Panc1 (cell line): Measurements from ENCODE around the gene MED12.

Source experiments
- TCF7L2 ChIP-seq: IDR thresholded peaks from 2 replicates; pipeline ENCODE4 v1.6.1; 2011; ENCODE audit warnings: mild to moderate bottlenecking, low read depth, low read length, inconsistent platforms
- TF ChIP-seq, protein P1 (sequence below): fragments of 450-650 bp; IDR thresholded peaks from 2 replicates; pipeline ENCODE4 v1.5.1; 2017; ENCODE audit warnings: mild to moderate bottlenecking

DNA sequence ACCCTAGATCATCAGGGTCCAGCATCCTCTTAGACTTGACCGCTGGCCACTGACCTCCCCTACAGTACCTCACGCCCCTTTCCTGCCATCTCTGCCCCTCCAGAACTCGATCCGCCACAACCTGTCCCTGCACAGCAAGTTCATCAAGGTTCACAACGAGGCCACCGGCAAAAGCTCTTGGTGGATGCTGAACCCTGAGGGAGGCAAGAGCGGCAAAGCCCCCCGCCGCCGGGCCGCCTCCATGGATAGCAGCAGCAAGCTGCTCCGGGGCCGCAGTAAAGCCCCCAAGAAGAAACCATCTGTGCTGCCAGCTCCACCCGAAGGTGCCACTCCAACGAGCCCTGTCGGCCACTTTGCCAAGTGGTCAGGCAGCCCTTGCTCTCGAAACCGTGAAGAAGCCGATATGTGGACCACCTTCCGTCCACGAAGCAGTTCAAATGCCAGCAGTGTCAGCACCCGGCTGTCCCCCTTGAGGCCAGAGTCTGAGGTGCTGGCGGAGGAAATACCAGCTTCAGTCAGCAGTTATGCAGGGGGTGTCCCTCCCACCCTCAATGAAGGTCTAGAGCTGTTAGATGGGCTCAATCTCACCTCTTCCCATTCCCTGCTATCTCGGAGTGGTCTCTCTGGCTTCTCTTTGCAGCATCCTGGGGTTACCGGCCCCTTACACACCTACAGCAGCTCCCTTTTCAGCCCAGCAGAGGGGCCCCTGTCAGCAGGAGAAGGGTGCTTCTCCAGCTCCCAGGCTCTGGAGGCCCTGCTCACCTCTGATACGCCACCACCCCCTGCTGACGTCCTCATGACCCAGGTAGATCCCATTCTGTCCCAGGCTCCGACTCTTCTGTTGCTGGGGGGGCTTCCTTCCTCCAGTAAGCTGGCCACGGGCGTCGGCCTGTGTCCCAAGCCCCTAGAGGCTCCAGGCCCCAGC is 17.6 kb upstream of the MED12 start:
- TF ChIP-seq, protein P1, sequence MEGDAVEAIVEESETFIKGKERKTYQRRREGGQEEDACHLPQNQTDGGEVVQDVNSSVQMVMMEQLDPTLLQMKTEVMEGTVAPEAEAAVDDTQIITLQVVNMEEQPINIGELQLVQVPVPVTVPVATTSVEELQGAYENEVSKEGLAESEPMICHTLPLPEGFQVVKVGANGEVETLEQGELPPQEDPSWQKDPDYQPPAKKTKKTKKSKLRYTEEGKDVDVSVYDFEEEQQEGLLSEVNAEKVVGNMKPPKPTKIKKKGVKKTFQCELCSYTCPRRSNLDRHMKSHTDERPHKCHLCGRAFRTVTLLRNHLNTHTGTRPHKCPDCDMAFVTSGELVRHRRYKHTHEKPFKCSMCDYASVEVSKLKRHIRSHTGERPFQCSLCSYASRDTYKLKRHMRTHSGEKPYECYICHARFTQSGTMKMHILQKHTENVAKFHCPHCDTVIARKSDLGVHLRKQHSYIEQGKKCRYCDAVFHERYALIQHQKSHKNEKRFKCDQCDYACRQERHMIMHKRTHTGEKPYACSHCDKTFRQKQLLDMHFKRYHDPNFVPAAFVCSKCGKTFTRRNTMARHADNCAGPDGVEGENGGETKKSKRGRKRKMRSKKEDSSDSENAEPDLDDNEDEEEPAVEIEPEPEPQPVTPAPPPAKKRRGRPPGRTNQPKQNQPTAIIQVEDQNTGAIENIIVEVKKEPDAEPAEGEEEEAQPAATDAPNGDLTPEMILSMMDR = no peak
- no peak for TF ChIP-seq TCF7L2
